Measurements from ENCODE around the gene FBXO31. TPM values are rescaled to one million over a fixed set of nuclear protein-coding genes. Genes with fewer than 3 reads are reported as not detected.

The FBXO31 gene
- total and polyA plus RNA-seq, 2 of the 13 experiments (the other 11 are each of a cell fraction or from before 2014, with no cell fraction given) = 92.4 to 101 TPM

GRCh38 chr16:87333581-87334331, 49.8 kb downstream of the FBXO31 start:
- Histone ChIP-seq H3K27ac (ENCODE audit: extremely low read length, insufficient read depth, low read length) (no peak overlapping the region), H3K27me3 (ENCODE audit: control insufficient read depth in 1 of 2, insufficient read depth in 2 of 2, low read length in 2 of 2) (no peaks in the 10 kb centered on the region), H3K4me2 (ENCODE audit: low read depth, low read length) (no peak overlapping the region), H3K4me3 (replicated peaks in 1 of 3; ENCODE audit: insufficient read depth in 1 of 3, low read depth in 2 of 3, low read length in 3 of 3) (no peak overlapping the region), H3K9me3 (ENCODE audit: low read length) (no peaks in the 10 kb centered on the region), H3K4me1 (ENCODE audit: insufficient read depth, low read length) (no peaks in the 10 kb centered on the region), H4K20me1 (ENCODE audit: insufficient read depth, low read length) (peaks cover 83% of the 10 kb centered on the region; the same call in 1 of the 2 replicates), H3K36me3 (replicated peaks in 1 of 2; ENCODE audit: control insufficient read depth in 1 of 2, insufficient read depth in 2 of 2, low read length in 2 of 2) (peaks cover 75 to 98% of the 10 kb centered on the region in 2 experiments), H3K9ac (ENCODE audit: insufficient read depth, low read depth, low read length) (no peak overlapping the region), H3K79me2 (ENCODE audit: insufficient read depth, low read length) (peaks cover 20% of the 10 kb centered on the region), H2AFZ (ENCODE audit: low read length) (no peak overlapping the region)
- 97% methylated on average over 24 of the region's 41 CpGs for WGBS (ENCODE audit: low lambda C conversion rate)
- DNase-seq (ENCODE audit: low spot score) (no peak), ATAC-seq (peak; percentile 4), FAIRE-seq (no peak)
- intact Hi-C loops (cut with micrococcal nuclease; ENCODE audit: unreplicated experiment) (no loop called here), in situ Hi-C loops (cut with HindIII; ENCODE audit: extremely low pct_ligation_motif_present, low pct_unique_long_range_greater_than_20kb) (no loop called here)
- ChIA-PET CTCF (ENCODE audit: low intra/inter-chr PET ratio, low total read pairs) (no interaction called here), POLR2A (interaction anchor here (0.9 to 3.4 kb wide), 4 partner anchors 14 to 49 kb away, joined by 3 to 20 read pairs (median 5); partner anchors contain the start of genes C16orf95 and FBXO31)
- no TSS peak for BruUV-seq (replicated peaks)
- TF ChIP-seq MIER2 (CRISPR knock-in tag; IDR thresholded peaks at IDR 0.05) (no peak), ZBTB34 (CRISPR knock-in tag; IDR thresholded peaks at IDR 0.05) (no peak), ZNF746 (CRISPR knock-in tag; IDR thresholded peaks at IDR 0.05) (no peak), TCF7L2 (IDR thresholded peaks at IDR 0.05; ENCODE audit: low read depth, low read length) (no peak), CCAR2 (optimal IDR thresholded peaks at IDR 0.05; ENCODE audit: low read depth, low read length) (no peak), RFXAP (CRISPR knock-in tag; IDR thresholded peaks at IDR 0.05; ENCODE audit: borderline replicate concordance) (no peak), POLR2A (IDR thresholded peaks at IDR 0.05; ENCODE audit: insufficient read depth in 1 of 2, low read depth in 2 of 2, low read length in 2 of 2) (peak in 1 of 2 experiments; percentile 33; a peak in 1 of 4 replicates), ZNF652 (CRISPR knock-in tag; IDR thresholded peaks at IDR 0.05; ENCODE audit: borderline replicate concordance, low read depth) (no peak), RBM22 (optimal IDR thresholded peaks at IDR 0.05; ENCODE audit: low read length) (peak; percentile 27), ZNF878 (CRISPR knock-in tag; IDR thresholded peaks at IDR 0.05) (no peak), HNRNPK (IDR thresholded peaks at IDR 0.05; ENCODE audit: low read depth, low read length, poor library complexity, severe bottlenecking) (no peak), MED1 (CRISPR knock-in tag; IDR thresholded peaks at IDR 0.05) (no peak), NR2F1 (CRISPR knock-in tag; IDR thresholded peaks at IDR 0.05) (no peak), GTF2F1 (IDR thresholded peaks at IDR 0.05; ENCODE audit: low read length) (no peak), ZFP36L1 (CRISPR knock-in tag; IDR thresholded peaks at IDR 0.05) (no peak), ZEB1 (IDR thresholded peaks at IDR 0.05; ENCODE audit: insufficient replicate concordance, low read depth) (no peak)
- TF ChIP-seq, protein P1, sequence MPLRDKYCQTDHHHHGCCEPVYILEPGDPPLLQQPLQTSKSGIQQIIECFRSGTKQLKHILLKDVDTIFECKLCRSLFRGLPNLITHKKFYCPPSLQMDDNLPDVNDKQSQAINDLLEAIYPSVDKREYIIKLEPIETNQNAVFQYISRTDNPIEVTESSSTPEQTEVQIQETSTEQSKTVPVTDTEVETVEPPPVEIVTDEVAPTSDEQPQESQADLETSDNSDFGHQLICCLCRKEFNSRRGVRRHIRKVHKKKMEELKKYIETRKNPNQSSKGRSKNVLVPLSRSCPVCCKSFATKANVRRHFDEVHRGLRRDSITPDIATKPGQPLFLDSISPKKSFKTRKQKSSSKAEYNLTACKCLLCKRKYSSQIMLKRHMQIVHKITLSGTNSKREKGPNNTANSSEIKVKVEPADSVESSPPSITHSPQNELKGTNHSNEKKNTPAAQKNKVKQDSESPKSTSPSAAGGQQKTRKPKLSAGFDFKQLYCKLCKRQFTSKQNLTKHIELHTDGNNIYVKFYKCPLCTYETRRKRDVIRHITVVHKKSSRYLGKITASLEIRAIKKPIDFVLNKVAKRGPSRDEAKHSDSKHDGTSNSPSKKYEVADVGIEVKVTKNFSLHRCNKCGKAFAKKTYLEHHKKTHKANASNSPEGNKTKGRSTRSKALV (CRISPR knock-in tag; IDR thresholded peaks at IDR 0.05) = no peak
- TF ChIP-seq, protein P2, sequence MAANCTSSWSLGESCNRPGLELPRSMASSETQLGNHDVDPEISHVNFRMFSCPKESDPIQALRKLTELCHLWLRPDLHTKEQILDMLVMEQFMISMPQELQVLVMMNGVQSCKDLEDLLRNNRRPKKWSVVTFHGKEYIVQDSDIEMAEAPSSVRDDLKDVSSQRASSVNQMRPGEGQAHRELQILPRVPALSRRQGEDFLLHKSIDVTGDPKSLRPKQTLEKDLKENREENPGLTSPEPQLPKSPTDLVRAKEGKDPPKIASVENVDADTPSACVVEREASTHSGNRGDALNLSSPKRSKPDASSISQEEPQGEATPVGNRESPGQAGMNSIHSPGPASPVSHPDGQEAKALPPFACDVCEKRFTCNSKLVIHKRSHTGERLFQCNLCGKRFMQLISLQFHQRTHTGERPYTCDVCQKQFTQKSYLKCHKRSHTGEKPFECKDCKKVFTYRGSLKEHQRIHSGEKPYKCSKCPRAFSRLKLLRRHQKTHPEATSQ (CRISPR knock-in tag; IDR thresholded peaks at IDR 0.05; ENCODE audit: borderline replicate concordance) = no peak

All from HepG2 (cell line).